HepG2 (cell line): ENCODE results near the gene ENTREP3. TPM values are rescaled to one million over a fixed set of nuclear protein-coding genes. Genes with fewer than 3 reads are reported as not detected.
A peak's percentile ranks its signal among the peaks of the same experiment; 100 is the strongest.

Experiments used
- FOXC1 ChIP-seq: sonication (generic); formaldehyde crosslinking; IDR thresholded peaks from 2 replicates; pipeline ENCODE4 v1.8.0; 2022; ENCODE audit warnings: mild to moderate bottlenecking, missing genetic modification reagents, borderline replicate concordance
- HNRNPL ChIP-seq: fragments of 200-400 bp; formaldehyde crosslinking; IDR thresholded peaks from 2 replicates; pipeline ENCODE4 v1.6.1; 2017; ENCODE audit warnings: mild to moderate bottlenecking, low read depth, low read length
- MAFG ChIP-seq: sonication (generic); formaldehyde crosslinking; IDR thresholded peaks from 2 replicates; pipeline ENCODE4 v1.5.1; 2020; ENCODE audit warnings: mild to moderate bottlenecking, missing genetic modification reagents
- MEF2D ChIP-seq: sonication (generic); formaldehyde crosslinking; IDR thresholded peaks from 2 replicates; pipeline ENCODE4 v1.5.1; 2020; ENCODE audit warnings: mild to moderate bottlenecking, missing genetic modification reagents
- MYNN ChIP-seq: sonication (generic); formaldehyde crosslinking; IDR thresholded peaks from 2 replicates; pipeline ENCODE4 v1.4.0; 2020; ENCODE audit warnings: mild to moderate bottlenecking, low read depth, missing genetic modification reagents
- POGZ ChIP-seq: sonication (generic); formaldehyde crosslinking; IDR thresholded peaks from 2 replicates; pipeline ENCODE4 v1.4.0; 2020; ENCODE audit warnings: mild to moderate bottlenecking, missing genetic modification reagents
- TCF7 ChIP-seq: sonication (generic); IDR thresholded peaks from 2 replicates; pipeline ENCODE4 v1.6.1; 2016; ENCODE audit warnings: antibody characterized with exemption, low read depth
- ZNF331 ChIP-seq: sonication (generic); formaldehyde crosslinking; IDR thresholded peaks from 2 replicates; pipeline ENCODE4 v1.4.0; 2020; ENCODE audit warnings: missing genetic modification reagents
- ZNF34 ChIP-seq: sonication (generic); formaldehyde crosslinking; IDR thresholded peaks from 2 replicates; pipeline ENCODE4 v1.4.0; 2020; ENCODE audit warnings: mild to moderate bottlenecking, missing genetic modification reagents, borderline replicate concordance
- ZNF761 ChIP-seq: sonication (generic); formaldehyde crosslinking; conservative IDR thresholded peaks from 2 replicates; pipeline ENCODE4 v1.4.0; 2020; ENCODE audit warnings: mild to moderate bottlenecking, missing genetic modification reagents
- ZNF83 ChIP-seq: sonication (generic); formaldehyde crosslinking; IDR thresholded peaks from 2 replicates; pipeline ENCODE4 v1.4.0; 2020; ENCODE audit warnings: missing genetic modification reagents, mild to moderate bottlenecking, borderline replicate concordance
- polyA plus RNA-seq, 8 experiments: library from polyadenylated mRNA; depleted of rRNA in 3 of 8; stranded (reverse) in 7 of 8; unstranded in 1 of 8; fragments of >200 nt; fragmentation: Illumina TruSeq in 4 of 8; extraction: Trizol in 4 of 8; gene quantifications; 2 replicates each; pipeline versions ENCODE4 v1.2.1 to v1.2.3, GENCODE V29; 2011 to 2016; ENCODE audit warnings: low read depth in 4 of 8, missing spikeins in 1 of 8, mixed read lengths in 1 of 8; ENCODE audit not compliant: insufficient read depth in 1 of 8
- total RNA-seq, 5 experiments: library from RNA; depleted of rRNA; stranded (reverse); fragments of >200 nt; fragmentation: Illumina TruSeq; extraction: Trizol; gene quantifications; 2 replicates each; pipeline ENCODE4 v1.2.3, GENCODE V29; 2016; ENCODE audit warnings: low read depth in 1 of 5
- TF ChIP-seq, protein P1 (sequence below), 2 experiments: sonication (generic) in 1 of 2; formaldehyde crosslinking in 1 of 2; IDR thresholded peaks; 2 replicates each; pipeline versions ENCODE4 v1.5.1 to v1.6.1; 2011 to 2020; ENCODE audit warnings: borderline replicate concordance in 1 of 2, low read depth in 1 of 2, low read length in 1 of 2, mild to moderate bottlenecking in 1 of 2, missing genetic modification reagents in 1 of 2, moderate library complexity in 1 of 2
- TF ChIP-seq, protein P2 (sequence below): sonication (generic); formaldehyde crosslinking; IDR thresholded peaks from 2 replicates; pipeline ENCODE4 v1.4.0; 2020; ENCODE audit warnings: mild to moderate bottlenecking, low read depth, missing genetic modification reagents
- TF ChIP-seq, protein P3 (sequence below): sonication (generic); formaldehyde crosslinking; IDR thresholded peaks from 2 replicates; pipeline ENCODE4 v1.4.0; 2020; ENCODE audit warnings: mild to moderate bottlenecking, missing genetic modification reagents
- TF ChIP-seq, protein P4 (sequence below): sonication (generic); formaldehyde crosslinking; conservative IDR thresholded peaks from 2 replicates; pipeline ENCODE4 v1.4.0; 2020; ENCODE audit warnings: missing genetic modification reagents
- TF ChIP-seq, protein P5 (sequence below): sonication (generic); formaldehyde crosslinking; IDR thresholded peaks from 2 replicates; pipeline ENCODE4 v1.5.1; 2020; ENCODE audit warnings: mild to moderate bottlenecking, missing genetic modification reagents, moderate library complexity

Gene ENTREP3
- total and polyA plus RNA-seq, 2 of the 13 experiments (the other 11 are each of a cell fraction or from before 2014, with no cell fraction given): 4.1 to 9.9 TPM

DNA sequence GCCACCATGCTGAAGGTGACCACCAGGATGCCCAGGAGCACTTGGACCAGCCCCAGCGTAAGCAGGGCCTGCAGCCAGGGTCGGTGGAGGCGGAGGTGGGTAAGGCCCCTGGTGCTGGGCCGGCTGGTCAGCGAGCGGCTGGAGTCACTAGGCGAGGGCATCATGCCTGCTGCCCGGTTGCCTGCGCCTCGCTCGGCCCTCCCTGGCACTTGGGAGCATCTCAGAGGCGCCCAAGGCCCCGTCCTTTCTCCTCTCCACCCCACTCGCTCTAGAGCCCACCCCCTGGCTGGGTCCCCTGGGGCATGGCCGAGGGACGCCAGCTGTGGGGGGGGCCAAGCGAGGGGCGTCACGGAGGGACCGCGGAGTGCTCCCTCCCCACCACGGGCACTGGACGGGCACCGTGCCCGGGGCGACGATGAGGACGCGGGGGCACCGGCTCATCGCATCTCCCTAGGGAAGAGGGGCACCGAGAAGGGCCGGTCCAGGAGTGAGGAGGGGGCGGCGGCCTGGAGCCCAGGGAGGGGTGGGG, 505 bp downstream of the ENTREP3 start (continued):
- TF ChIP-seq, protein P1, sequence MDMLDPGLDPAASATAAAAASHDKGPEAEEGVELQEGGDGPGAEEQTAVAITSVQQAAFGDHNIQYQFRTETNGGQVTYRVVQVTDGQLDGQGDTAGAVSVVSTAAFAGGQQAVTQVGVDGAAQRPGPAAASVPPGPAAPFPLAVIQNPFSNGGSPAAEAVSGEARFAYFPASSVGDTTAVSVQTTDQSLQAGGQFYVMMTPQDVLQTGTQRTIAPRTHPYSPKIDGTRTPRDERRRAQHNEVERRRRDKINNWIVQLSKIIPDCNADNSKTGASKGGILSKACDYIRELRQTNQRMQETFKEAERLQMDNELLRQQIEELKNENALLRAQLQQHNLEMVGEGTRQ (IDR thresholded peaks at IDR 0.05; ENCODE audit: low read depth, low read length): no peak
- TF ChIP-seq, protein P1 (CRISPR knock-in tag; IDR thresholded peaks at IDR 0.05; ENCODE audit: borderline replicate concordance): no peak
- no peak for TF ChIP-seq ZNF331 (CRISPR knock-in tag)
- no peak for TF ChIP-seq MYNN
- TF ChIP-seq FOXC1 (CRISPR knock-in tag): peak; percentile 18; the same call in 1 of the 2 replicates
- no peak for TF ChIP-seq ZNF83 (CRISPR knock-in tag)
- TF ChIP-seq, protein P2, sequence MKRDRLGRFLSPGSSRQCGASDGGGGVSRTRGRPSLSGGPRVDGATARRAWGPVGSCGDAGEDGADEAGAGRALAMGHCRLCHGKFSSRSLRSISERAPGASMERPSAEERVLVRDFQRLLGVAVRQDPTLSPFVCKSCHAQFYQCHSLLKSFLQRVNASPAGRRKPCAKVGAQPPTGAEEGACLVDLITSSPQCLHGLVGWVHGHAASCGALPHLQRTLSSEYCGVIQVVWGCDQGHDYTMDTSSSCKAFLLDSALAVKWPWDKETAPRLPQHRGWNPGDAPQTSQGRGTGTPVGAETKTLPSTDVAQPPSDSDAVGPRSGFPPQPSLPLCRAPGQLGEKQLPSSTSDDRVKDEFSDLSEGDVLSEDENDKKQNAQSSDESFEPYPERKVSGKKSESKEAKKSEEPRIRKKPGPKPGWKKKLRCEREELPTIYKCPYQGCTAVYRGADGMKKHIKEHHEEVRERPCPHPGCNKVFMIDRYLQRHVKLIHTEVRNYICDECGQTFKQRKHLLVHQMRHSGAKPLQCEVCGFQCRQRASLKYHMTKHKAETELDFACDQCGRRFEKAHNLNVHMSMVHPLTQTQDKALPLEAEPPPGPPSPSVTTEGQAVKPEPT (CRISPR knock-in tag): no peak
- TF ChIP-seq, protein P3, sequence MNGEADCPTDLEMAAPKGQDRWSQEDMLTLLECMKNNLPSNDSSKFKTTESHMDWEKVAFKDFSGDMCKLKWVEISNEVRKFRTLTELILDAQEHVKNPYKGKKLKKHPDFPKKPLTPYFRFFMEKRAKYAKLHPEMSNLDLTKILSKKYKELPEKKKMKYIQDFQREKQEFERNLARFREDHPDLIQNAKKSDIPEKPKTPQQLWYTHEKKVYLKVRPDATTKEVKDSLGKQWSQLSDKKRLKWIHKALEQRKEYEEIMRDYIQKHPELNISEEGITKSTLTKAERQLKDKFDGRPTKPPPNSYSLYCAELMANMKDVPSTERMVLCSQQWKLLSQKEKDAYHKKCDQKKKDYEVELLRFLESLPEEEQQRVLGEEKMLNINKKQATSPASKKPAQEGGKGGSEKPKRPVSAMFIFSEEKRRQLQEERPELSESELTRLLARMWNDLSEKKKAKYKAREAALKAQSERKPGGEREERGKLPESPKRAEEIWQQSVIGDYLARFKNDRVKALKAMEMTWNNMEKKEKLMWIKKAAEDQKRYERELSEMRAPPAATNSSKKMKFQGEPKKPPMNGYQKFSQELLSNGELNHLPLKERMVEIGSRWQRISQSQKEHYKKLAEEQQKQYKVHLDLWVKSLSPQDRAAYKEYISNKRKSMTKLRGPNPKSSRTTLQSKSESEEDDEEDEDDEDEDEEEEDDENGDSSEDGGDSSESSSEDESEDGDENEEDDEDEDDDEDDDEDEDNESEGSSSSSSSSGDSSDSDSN: peak; percentile 27; the same call in 1 of the 2 replicates
- peak; percentile 36; the same call in 1 of the 2 replicates for TF ChIP-seq POGZ (CRISPR knock-in tag)
- no peak for TF ChIP-seq TCF7
- TF ChIP-seq, protein P4, sequence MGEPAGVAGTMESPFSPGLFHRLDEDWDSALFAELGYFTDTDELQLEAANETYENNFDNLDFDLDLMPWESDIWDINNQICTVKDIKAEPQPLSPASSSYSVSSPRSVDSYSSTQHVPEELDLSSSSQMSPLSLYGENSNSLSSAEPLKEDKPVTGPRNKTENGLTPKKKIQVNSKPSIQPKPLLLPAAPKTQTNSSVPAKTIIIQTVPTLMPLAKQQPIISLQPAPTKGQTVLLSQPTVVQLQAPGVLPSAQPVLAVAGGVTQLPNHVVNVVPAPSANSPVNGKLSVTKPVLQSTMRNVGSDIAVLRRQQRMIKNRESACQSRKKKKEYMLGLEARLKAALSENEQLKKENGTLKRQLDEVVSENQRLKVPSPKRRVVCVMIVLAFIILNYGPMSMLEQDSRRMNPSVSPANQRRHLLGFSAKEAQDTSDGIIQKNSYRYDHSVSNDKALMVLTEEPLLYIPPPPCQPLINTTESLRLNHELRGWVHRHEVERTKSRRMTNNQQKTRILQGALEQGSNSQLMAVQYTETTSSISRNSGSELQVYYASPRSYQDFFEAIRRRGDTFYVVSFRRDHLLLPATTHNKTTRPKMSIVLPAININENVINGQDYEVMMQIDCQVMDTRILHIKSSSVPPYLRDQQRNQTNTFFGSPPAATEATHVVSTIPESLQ: no peak
- TF ChIP-seq, protein P5, sequence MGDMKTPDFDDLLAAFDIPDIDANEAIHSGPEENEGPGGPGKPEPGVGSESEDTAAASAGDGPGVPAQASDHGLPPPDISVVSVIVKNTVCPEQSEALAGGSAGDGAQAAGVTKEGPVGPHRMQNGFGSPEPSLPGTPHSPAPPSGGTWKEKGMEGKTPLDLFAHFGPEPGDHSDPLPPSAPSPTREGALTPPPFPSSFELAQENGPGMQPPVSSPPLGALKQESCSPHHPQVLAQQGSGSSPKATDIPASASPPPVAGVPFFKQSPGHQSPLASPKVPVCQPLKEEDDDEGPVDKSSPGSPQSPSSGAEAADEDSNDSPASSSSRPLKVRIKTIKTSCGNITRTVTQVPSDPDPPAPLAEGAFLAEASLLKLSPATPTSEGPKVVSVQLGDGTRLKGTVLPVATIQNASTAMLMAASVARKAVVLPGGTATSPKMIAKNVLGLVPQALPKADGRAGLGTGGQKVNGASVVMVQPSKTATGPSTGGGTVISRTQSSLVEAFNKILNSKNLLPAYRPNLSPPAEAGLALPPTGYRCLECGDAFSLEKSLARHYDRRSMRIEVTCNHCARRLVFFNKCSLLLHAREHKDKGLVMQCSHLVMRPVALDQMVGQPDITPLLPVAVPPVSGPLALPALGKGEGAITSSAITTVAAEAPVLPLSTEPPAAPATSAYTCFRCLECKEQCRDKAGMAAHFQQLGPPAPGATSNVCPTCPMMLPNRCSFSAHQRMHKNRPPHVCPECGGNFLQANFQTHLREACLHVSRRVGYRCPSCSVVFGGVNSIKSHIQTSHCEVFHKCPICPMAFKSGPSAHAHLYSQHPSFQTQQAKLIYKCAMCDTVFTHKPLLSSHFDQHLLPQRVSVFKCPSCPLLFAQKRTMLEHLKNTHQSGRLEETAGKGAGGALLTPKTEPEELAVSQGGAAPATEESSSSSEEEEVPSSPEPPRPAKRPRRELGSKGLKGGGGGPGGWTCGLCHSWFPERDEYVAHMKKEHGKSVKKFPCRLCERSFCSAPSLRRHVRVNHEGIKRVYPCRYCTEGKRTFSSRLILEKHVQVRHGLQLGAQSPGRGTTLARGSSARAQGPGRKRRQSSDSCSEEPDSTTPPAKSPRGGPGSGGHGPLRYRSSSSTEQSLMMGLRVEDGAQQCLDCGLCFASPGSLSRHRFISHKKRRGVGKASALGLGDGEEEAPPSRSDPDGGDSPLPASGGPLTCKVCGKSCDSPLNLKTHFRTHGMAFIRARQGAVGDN: peak; percentile 49
- peak; percentile 91 for TF ChIP-seq HNRNPL
- no peak for TF ChIP-seq ZNF34 (CRISPR knock-in tag)
- TF ChIP-seq ZNF761 (CRISPR knock-in tag): no peak
- TF ChIP-seq MEF2D (CRISPR knock-in tag): no peak
- no peak for TF ChIP-seq MAFG (CRISPR knock-in tag)
